Uterus (tissue), 2 donors: ENCODE data around the gene FAM120A.

Experiments
- CTCF ChIP-seq, 4 experiments: fragments of 200-600 bp in 2 of 4; fragments of 450-650 bp in 2 of 4; sonication (generic) in 2 of 4; IDR thresholded peaks; one replicate each; pipeline ENCODE4 v1.5.1; 2016 to 2019; ENCODE audit warnings: antibody characterized with exemption in 4 of 4, mild to moderate bottlenecking in 2 of 4, moderate library complexity in 1 of 4
- POLR2A ChIP-seq, 2 donors: fragments of 450-650 bp; IDR thresholded peaks; one replicate each; pipeline ENCODE4 v1.6.1; 2016; ENCODE audit warnings: antibody characterized with exemption in 2 of 2, mild to moderate bottlenecking in 1 of 2, moderate library complexity in 1 of 2

GRCh38 chr9:93436655-93437407 lies 14.7 kb upstream of the FAM120A start:
- TF ChIP-seq CTCF (IDR thresholded peaks at IDR 0.05) = no peak
- no peak for TF ChIP-seq POLR2A (IDR thresholded peaks at IDR 0.05)
